Measurements from ENCODE around the gene WDR27.

WDR27 gene

GRCh38 chr6:169489563-169490245 lies 212.1 kb downstream of the WDR27 start:
- Histone ChIP-seq H3F3A (ENCODE audit: insufficient read depth, low read length) (no peaks in the 10 kb centered on the region), H3K9me3 (ENCODE audit: low read length) (no peaks in the 10 kb centered on the region), H3K9ac (ENCODE audit: low read length) (no peak overlapping the region), H3K9me2 (ENCODE audit: low read depth, low read length) (no peaks in the 10 kb centered on the region), H2AFZ (ENCODE audit: low read length) (no peak overlapping the region), H3K27me3 (ENCODE audit: insufficient read depth, low read length) (no peaks in the 10 kb centered on the region), H3K36me3 (ENCODE audit: insufficient read depth, low read length) (no peaks in the 10 kb centered on the region; the same call in 1 of the 2 replicates), H4K20me1 (ENCODE audit: insufficient read depth, low read length) (no peaks in the 10 kb centered on the region), H3K4me1 (ENCODE audit: insufficient read depth, low read length, severe bottlenecking) (peaks cover 17% of the 10 kb centered on the region), H3K4me2 (ENCODE audit: low read length) (no peak overlapping the region), H3K27ac (ENCODE audit: low read depth, low read length, poor library complexity, severe bottlenecking) (peak overlapping the region; percentile 17), H3K79me2 (ENCODE audit: insufficient read depth, low read length) (no peaks in the 10 kb centered on the region), H3K4me3 (ENCODE audit: low read depth, low read length, poor library complexity, severe bottlenecking) (no peak overlapping the region)
- peak; percentile 20; the same call in 1 of the 2 replicates for TF ChIP-seq CTCF (IDR thresholded peaks at IDR 0.05; ENCODE audit: low read length)
- TF ChIP-seq EZH2 (IDR thresholded peaks at IDR 0.05; ENCODE audit: borderline replicate concordance, low read length): no peak

GRCh38 chr6:169487579-169488436 lies 214.0 kb downstream of the WDR27 start:
- Histone ChIP-seq H3K36me3 (ENCODE audit: insufficient read depth, low read length) (no peaks in the 10 kb centered on the region), H3K9me3 (ENCODE audit: low read length) (0 out of 2 replicates have a peak, but pooled peaks cover 2% of the 10 kb centered on the region), H3K79me2 (ENCODE audit: insufficient read depth, low read length) (no peaks in the 10 kb centered on the region), H3K4me2 (ENCODE audit: low read length) (no peak overlapping the region), H4K20me1 (ENCODE audit: insufficient read depth, low read length) (no peaks in the 10 kb centered on the region), H3F3A (ENCODE audit: insufficient read depth, low read length) (no peaks in the 10 kb centered on the region), H3K27me3 (ENCODE audit: insufficient read depth, low read length) (no peaks in the 10 kb centered on the region), H3K9ac (ENCODE audit: low read length) (no peak overlapping the region), H3K4me1 (ENCODE audit: insufficient read depth, low read length, severe bottlenecking) (peaks cover 17% of the 10 kb centered on the region), H3K9me2 (ENCODE audit: low read depth, low read length) (no peaks in the 10 kb centered on the region), H3K27ac (ENCODE audit: low read depth, low read length, poor library complexity, severe bottlenecking) (no peak overlapping the region), H2AFZ (ENCODE audit: low read length) (no peak overlapping the region), H3K4me3 (ENCODE audit: low read depth, low read length, poor library complexity, severe bottlenecking) (no peak overlapping the region)
- no peak for TF ChIP-seq CTCF (IDR thresholded peaks at IDR 0.05; ENCODE audit: low read length)
- no peak for TF ChIP-seq EZH2 (IDR thresholded peaks at IDR 0.05; ENCODE audit: borderline replicate concordance, low read length)

GRCh38 chr6:169479783-169480495 lies 221.9 kb downstream of the WDR27 start:
- no peaks in the 10 kb centered on the region for H3K27me3 ChIP-seq (ENCODE audit: insufficient read depth, low read length)
- no peak overlapping the region for H3K27ac ChIP-seq (ENCODE audit: low read depth, low read length, poor library complexity, severe bottlenecking)
- H3K9ac ChIP-seq (ENCODE audit: low read length): no peak overlapping the region
- no peaks in the 10 kb centered on the region for H3F3A ChIP-seq (ENCODE audit: insufficient read depth, low read length)
- no peaks in the 10 kb centered on the region for H3K79me2 ChIP-seq (ENCODE audit: insufficient read depth, low read length)
- no peaks in the 10 kb centered on the region for H3K4me1 ChIP-seq (ENCODE audit: insufficient read depth, low read length, severe bottlenecking)
- no peaks in the 10 kb centered on the region for H3K9me2 ChIP-seq (ENCODE audit: low read depth, low read length)
- H2AFZ ChIP-seq (ENCODE audit: low read length): no peak overlapping the region
- H3K4me2 ChIP-seq (ENCODE audit: low read length): no peak overlapping the region
- H3K36me3 ChIP-seq (ENCODE audit: insufficient read depth, low read length): no peaks in the 10 kb centered on the region
- 0 out of 2 replicates have a peak, but pooled peaks cover 2% of the 10 kb centered on the region for H3K9me3 ChIP-seq (ENCODE audit: low read length)
- no peak overlapping the region for H3K4me3 ChIP-seq (ENCODE audit: low read depth, low read length, poor library complexity, severe bottlenecking)
- TF ChIP-seq EZH2 (IDR thresholded peaks at IDR 0.05; ENCODE audit: borderline replicate concordance, low read length) (no peak), CTCF (IDR thresholded peaks at IDR 0.05; ENCODE audit: low read length) (no peak)
- H4K20me1 ChIP-seq (ENCODE audit: insufficient read depth, low read length): no peaks in the 10 kb centered on the region
